RWPE2 (cell line): Measurements from ENCODE around the gene YEATS4.

ENCODE experiments used
- ATAC-seq: fragments of 200-7000 bp; cut with Tn5 transposase; 3 replicates; pipeline ENCODE4 v1.9.1; 2021; ENCODE audit warnings: low read depth
- DNase-seq: peaks from one replicate; pipeline ENCODE4 v3.0.0-alpha.2; 2020; ENCODE audit warnings: low spot score
- H3K27ac ChIP-seq: fragments of 450-650 bp; 2 replicates; pipeline ENCODE4 v1.5.1; 2017; ENCODE audit warnings: mild to moderate bottlenecking; ENCODE audit not compliant: poor library complexity, severe bottlenecking
- H3K27me3 ChIP-seq: fragments of 250-450 bp; sonication (Bioruptor Pico); 2 replicates; pipeline ENCODE4 v1.5.1; 2021; ENCODE audit warnings: mild to moderate bottlenecking, moderate library complexity; ENCODE audit not compliant: insufficient read depth, poor library complexity, severe bottlenecking
- H3K36me3 ChIP-seq: fragments of 250-450 bp; sonication (Bioruptor Pico); 2 replicates; pipeline ENCODE4 v1.5.1; 2020; ENCODE audit warnings: low read depth, mild to moderate bottlenecking, moderate library complexity
- H3K4me1 ChIP-seq: fragments of 250-450 bp; sonication (Bioruptor Pico); 2 replicates; pipeline ENCODE4 v1.5.1; 2021; ENCODE audit warnings: mild to moderate bottlenecking, moderate library complexity; ENCODE audit not compliant: insufficient read depth, poor library complexity, severe bottlenecking
- H3K4me3 ChIP-seq: fragments of 250-450 bp; sonication (Bioruptor Pico); 2 replicates; pipeline ENCODE4 v1.5.1; 2021; ENCODE audit warnings: mild to moderate bottlenecking, moderate library complexity; ENCODE audit not compliant: severe bottlenecking
- H3K9me3 ChIP-seq: fragments of 250-450 bp; sonication (Bioruptor Pico); 2 replicates; pipeline ENCODE4 v1.5.1; 2021; ENCODE audit warnings: mild to moderate bottlenecking, moderate library complexity; ENCODE audit not compliant: severe bottlenecking
- CTCF ChIP-seq: fragments of 450-650 bp; IDR thresholded peaks from one replicate; pipeline ENCODE4 v1.5.1; 2017; ENCODE audit warnings: mild to moderate bottlenecking, moderate library complexity; ENCODE audit not compliant: poor library complexity, severe bottlenecking

YEATS4 gene

GRCh38 chr12:69438539-69438938 lies 79.0 kb downstream of the YEATS4 start:
- Histone ChIP-seq H3K27me3 (no peaks in the 10 kb centered on the region), H3K27ac (no peak overlapping the region), H3K9me3 (no peaks in the 10 kb centered on the region), H3K36me3 (no peaks in the 10 kb centered on the region), H3K4me1 (no peaks in the 10 kb centered on the region), H3K4me3 (no peak overlapping the region)
- TF ChIP-seq CTCF: no peak
- no peak for DNase-seq
- no peak for ATAC-seq

- Histone ChIP-seq H3K4me3 (no peak overlapping the region), H3K27ac (no peak overlapping the region), H3K27me3 (no peaks in the 10 kb centered on the region), H3K36me3 (no peaks in the 10 kb centered on the region), H3K9me3 (no peaks in the 10 kb centered on the region), H3K4me1 (no peaks in the 10 kb centered on the region)
- ATAC-seq (no peak), DNase-seq (no peak)
- no peak for TF ChIP-seq CTCF
Observed at GRCh38 chr12:69440016-69440415, 80.5 kb downstream of the YEATS4 start.
